PC-9 (cell line): ENCODE data around the gene TCP11L1.

ENCODE experiments used
- EZH2 ChIP-seq: fragments of 200-600 bp; sonication (generic); IDR thresholded peaks from 2 replicates; pipeline ENCODE4 v1.8.0; 2017; ENCODE audit warnings: antibody characterized with exemption, low read depth
- TF ChIP-seq, protein P1 (sequence below): fragments of 200-600 bp; sonication (generic); conservative IDR thresholded peaks from 2 replicates; pipeline ENCODE4 v1.6.1; 2017; ENCODE audit warnings: mixed run types, antibody characterized with exemption, mild to moderate bottlenecking, moderate library complexity

DNA sequence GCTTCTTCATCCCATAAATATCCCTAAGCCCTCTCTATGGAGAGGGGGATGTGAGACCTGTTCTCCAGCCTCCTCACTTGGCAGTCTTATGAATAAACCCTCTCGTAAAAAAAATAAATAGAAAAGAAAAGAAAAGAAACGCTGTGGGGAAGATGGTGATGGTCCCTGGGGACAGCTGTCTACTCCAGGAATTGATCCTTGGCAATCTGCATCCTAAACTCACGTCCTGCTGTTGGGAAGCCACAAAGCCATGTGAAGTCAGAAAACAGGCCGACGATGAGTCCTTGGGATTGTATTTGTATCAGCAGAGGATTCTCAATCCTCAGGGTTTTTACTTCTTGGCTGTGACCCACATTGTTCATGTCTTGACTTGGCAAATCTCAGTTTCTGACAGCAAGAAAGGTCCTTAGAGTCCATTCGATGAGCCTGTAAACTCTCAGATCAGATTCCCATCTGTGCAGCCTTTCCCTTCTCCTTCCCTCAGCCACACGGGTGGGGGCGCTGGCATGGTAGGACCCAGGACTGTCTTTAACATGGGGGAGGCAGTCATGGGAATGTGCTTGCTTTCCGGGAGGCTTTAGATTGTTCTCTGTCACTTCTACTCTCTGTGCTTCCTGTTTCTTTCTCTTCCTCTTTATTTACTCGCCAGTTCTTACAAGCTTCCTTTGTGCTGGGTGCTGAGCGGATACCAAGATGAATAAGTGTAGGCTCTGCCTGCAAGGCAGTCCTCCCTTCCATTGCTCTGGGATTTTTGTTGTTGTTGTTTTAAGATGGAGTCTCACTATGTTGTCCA is 24.9 kb downstream of the TCP11L1 start:
- TF ChIP-seq, protein P1, sequence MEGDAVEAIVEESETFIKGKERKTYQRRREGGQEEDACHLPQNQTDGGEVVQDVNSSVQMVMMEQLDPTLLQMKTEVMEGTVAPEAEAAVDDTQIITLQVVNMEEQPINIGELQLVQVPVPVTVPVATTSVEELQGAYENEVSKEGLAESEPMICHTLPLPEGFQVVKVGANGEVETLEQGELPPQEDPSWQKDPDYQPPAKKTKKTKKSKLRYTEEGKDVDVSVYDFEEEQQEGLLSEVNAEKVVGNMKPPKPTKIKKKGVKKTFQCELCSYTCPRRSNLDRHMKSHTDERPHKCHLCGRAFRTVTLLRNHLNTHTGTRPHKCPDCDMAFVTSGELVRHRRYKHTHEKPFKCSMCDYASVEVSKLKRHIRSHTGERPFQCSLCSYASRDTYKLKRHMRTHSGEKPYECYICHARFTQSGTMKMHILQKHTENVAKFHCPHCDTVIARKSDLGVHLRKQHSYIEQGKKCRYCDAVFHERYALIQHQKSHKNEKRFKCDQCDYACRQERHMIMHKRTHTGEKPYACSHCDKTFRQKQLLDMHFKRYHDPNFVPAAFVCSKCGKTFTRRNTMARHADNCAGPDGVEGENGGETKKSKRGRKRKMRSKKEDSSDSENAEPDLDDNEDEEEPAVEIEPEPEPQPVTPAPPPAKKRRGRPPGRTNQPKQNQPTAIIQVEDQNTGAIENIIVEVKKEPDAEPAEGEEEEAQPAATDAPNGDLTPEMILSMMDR, result no peak
- no peak for TF ChIP-seq EZH2
